Stimulated activated CD4-positive, alpha-beta T cell treated with anti-CD3 and anti-CD28 coated beads, Interleukin-1b, Interleukin-23, amount 100 ng/mL, for 1 hour (primary cell): ENCODE results near the gene RPTOR.
A peak's percentile ranks its signal among the peaks of the same experiment; 100 is the strongest.
"Not testable (repeated sequence)": the region's sequence is repeated elsewhere in the genome, so short reads cannot be mapped to it uniquely, and the experiment has no call there.

Experiments
- DNase-seq, 2 donors: peaks; one replicate each; pipeline ENCODE4 v3.0.0-alpha.2; 2020; ENCODE audit warnings: low read depth in 2 of 2

RPTOR gene

GRCh38 chr17:80744725-80745124 lies 200.1 kb downstream of the RPTOR start:
- not testable (repeated sequence) for DNase-seq

GRCh38 chr17:80745183-80745582 lies 200.5 kb downstream of the RPTOR start:
- no peak for DNase-seq

GRCh38 chr17:80746262-80746935 lies 201.8 kb downstream of the RPTOR start:
- DNase-seq = no peak

- no peak for DNase-seq
These were observed 202.8 kb downstream of the RPTOR start for GRCh38 chr17:80747469-80747868.

GRCh38 chr17:80749611-80750010 lies 205.0 kb downstream of the RPTOR start:
- no peak for DNase-seq

- DNase-seq = no peak
These were observed 205.6 kb downstream of the RPTOR start for GRCh38 chr17:80750263-80750662.

DNA sequence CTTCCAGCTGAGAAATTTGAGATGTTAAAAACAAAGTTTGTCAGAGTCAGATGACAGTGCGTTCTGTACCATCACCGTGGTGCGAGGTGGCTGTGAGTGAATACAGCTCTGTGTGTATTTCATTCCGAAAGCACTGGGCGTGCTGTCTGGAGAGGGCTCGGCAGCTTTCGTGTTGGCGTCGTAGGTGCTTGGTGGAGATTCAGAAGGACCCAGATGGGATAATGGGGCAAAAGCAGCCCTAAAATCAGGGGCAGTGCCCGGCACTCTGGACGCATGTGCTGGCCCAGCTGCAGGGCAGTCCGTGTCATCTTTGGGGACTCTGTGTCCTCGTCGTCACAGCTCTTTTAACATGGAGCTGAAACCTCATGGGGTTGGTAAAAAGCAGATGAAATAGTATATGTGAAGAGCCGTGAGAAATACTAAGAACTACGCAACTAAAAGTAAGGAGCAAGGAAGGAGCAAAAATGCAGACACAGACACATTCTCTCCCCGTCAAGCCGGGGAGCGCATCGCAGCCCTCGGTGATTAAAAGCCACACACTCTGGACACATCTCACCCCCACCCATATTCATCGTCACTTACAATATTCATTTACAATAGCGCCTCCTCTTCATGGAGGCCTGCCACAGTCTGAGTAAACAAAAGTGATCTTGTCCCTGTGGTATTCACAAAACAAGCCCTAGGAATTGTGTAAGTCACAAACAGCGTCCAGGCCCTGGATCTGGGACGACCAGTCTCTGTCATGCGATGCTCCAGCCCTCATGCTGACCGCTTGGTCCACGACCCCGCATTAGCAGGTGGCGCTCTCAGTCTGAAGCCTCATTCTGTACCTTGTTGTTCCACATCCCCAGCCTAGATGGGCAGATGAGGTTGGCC lies 206.7 kb downstream of the RPTOR start:
- DNase-seq = no peak

- DNase-seq = no peak
These were observed 207.4 kb downstream of the RPTOR start for GRCh38 chr17:80751946-80752581.

GRCh38 chr17:80753685-80754345 lies 209.2 kb downstream of the RPTOR start:
- DNase-seq = no peak

DNA sequence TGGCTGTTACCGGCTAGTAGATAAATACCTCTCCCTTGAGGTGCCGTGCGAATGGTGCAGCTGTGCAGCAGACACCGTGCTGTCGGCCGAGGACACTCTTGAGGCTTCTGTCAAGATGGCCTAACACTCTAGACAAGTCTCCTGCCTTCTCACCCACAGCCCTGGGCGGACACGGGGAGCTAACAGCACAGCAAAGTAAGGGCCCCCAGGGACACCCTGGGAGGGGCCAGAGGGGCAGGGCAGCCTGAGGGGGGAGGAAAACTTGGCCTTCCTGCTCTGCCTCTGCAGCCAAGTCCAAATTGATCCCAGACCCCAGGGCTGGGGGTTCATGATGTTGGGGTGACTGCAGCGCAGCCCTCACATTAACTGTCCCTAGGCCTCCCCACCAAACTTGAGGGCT lies 210.2 kb downstream of the RPTOR start:
- no peak for DNase-seq

GRCh38 chr17:80755650-80756405 lies 211.2 kb downstream of the RPTOR start:
- DNase-seq = no peak

DNA sequence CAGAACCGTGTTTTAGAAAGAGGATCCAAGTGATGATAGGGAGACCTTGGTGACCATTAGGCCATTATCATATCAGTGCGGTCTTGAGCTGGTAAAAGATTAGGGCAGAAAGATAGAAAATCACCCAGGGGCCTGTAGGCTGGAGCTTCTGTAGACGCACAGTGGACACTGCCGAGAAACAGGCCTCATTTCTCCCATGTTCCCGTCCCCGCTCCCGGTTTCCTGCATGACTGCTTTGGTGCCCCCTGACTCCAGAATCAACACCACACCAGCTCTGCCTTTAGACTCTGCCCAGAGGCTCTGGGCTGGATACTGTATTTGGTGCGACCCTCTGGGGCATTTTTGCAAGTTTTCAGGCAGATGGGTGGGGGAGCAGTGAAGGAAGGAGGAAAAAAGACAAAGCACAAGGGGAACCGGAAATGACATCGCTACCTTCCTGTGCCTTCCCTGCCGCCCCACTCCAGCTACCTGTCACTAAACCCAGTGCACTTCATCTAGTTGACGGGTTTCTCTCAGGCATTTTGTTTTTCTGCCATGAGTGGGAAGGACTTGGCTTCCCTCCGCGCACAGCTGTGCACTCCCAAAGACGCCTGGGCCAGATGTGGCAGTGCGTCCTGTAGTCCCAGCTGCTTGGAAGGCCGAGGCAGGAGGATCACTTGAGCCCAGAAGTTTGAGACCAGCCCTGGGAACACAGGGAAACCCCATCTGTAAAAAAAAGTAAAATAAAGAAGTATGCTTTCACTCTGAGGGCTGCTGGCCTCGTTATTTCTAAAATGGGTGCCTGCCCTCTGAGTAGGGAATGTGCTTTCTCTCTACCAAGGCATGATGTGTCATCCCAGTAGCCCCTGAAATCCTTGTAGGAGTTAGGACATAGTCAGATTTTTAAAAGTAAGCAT lies 214.1 kb downstream of the RPTOR start:
- no peak for DNase-seq

DNA sequence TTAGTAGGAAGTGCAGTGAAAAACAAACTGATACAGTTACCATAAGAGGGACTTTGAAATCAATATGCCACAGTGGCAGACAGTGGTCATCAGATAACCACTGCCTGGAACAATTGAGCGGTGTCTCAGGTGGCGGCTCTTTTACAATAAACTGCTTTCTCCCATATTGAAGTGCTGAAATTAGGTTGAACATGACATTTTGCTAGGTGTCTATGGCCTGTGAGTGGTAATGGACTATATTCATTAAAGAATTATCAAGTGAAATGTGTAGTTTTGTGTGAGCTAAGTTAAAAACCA lies 214.7 kb downstream of the RPTOR start:
- no peak for DNase-seq

GRCh38 chr17:80760511-80760911 lies 215.9 kb downstream of the RPTOR start:
- no peak for DNase-seq

- peak; percentile 42 to 65 for DNase-seq
These were observed 216.7 kb downstream of the RPTOR start for GRCh38 chr17:80761110-80761871.

DNA sequence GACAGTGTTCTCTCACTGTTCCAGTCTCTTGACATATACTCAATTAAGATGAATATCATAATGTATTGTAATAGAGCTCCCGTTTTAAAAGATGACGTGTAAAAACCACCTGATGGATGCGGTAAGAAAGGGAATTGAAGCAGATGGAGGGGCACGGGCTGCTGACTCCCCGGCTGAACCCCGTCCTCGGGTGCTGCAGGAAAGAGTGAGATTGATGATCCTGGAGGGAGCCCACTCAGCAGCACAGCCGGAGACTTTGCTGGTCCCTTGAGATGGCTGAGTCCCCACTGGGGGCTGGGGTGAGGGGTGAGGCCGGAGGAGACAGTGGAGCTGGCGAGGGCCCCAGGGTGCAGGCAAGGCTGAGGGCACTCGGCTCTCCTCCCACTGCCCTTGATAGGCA lies 217.4 kb downstream of the RPTOR start:
- no peak for DNase-seq

- DNase-seq = no peak
These were observed 218.7 kb downstream of the RPTOR start for GRCh38 chr17:80763293-80763867.

GRCh38 chr17:80764627-80765145 lies 220.0 kb downstream of the RPTOR start:
- DNase-seq = not testable (repeated sequence)
